Endothelial cell of umbilical vein (primary cell): ENCODE results near the gene ULBP1. TPM values are rescaled to one million over a fixed set of nuclear protein-coding genes. Genes with fewer than 3 reads are reported as not detected.
A peak's percentile ranks its signal among the peaks of the same experiment; 100 is the strongest.

Source experiments
- BruUV-seq: library from RNA; stranded (reverse); fragments of 400-500 nt; replicated peaks from 2 replicates; lab custom pipeline; 2021; lab: Mats Ljungman, UMichigan
- CTCF ChIA-PET: fragments of 300-600, 350-600 bp; sonication (Branson Sonifier 250); formaldehyde crosslinking; loops from one replicate; lab custom pipeline; 2021; ENCODE audit warnings: antibody characterized with exemption, inconsistent platforms; lab: Charles Lee
- POLR2A ChIA-PET: fragments of 300-600, 350-600 bp; sonication (Branson Sonifier 250); formaldehyde crosslinking; loops from one replicate; lab custom pipeline; 2021; ENCODE audit warnings: antibody characterized with exemption, inconsistent platforms; lab: Charles Lee
- DNase-seq: peaks from one replicate; pipeline ENCODE4 v3.0.0-alpha.2; 2011; ENCODE audit warnings: low read depth, low spot score
- FAIRE-seq: peaks from 2 replicates; lab custom pipeline; 2011; peaks lifted over from hg19 to GRCh38; lab: Jason Lieb, UNC
- H2AFZ ChIP-seq: 2 replicates; pipeline ENCODE4 v1.6.0; 2012; ENCODE audit warnings: low read depth, low read length, control low read depth, inconsistent platforms
- H3K27ac ChIP-seq: 2 replicates; pipeline ENCODE4 v1.5.1; 2011; ENCODE audit warnings: low read depth, mild to moderate bottlenecking, control low read depth, low read length, moderate library complexity; ENCODE audit not compliant: insufficient read depth
- H3K27me3 ChIP-seq, 2 experiments: 2 replicates each; pipeline versions ENCODE4 v1.6.0 to v1.6.1; 2011; ENCODE audit warnings: low read length in 2 of 2, mixed read lengths in 1 of 2; ENCODE audit not compliant: control insufficient read depth in 2 of 2, insufficient read depth in 2 of 2
- H3K36me3 ChIP-seq, 2 experiments: 2 replicates in 1 of 2; 3 replicates in 1 of 2; pipeline ENCODE4 v1.5.1; 2011; ENCODE audit warnings: low read length in 2 of 2, mild to moderate bottlenecking in 1 of 2, moderate library complexity in 1 of 2; ENCODE audit not compliant: control insufficient read depth in 2 of 2, insufficient read depth in 2 of 2; ENCODE audit errors: extremely low read depth in 1 of 2
- H3K4me1 ChIP-seq: 3 replicates; pipeline ENCODE4 v1.5.1; 2011; ENCODE audit warnings: mild to moderate bottlenecking, low read length; ENCODE audit not compliant: control insufficient read depth, insufficient read depth; ENCODE audit errors: extremely low read depth
- H3K4me2 ChIP-seq: 2 replicates; pipeline ENCODE4 v1.6.1; 2011; ENCODE audit warnings: low read length, control low read depth, mixed read lengths; ENCODE audit not compliant: insufficient read depth
- H3K4me3 ChIP-seq, 3 experiments: fragments of 200-600 bp in 1 of 3; sonication (generic), shearing (Covaris generic) in 1 of 3; replicated peaks in 1 of 3; 2 replicates each; pipeline ENCODE4 v1.5.1; 2011 to 2016; ENCODE audit warnings: control low read depth in 3 of 3, low read length in 3 of 3, mild to moderate bottlenecking in 2 of 3, inconsistent platforms in 1 of 3, low read depth in 1 of 3, moderate library complexity in 1 of 3; ENCODE audit not compliant: insufficient read depth in 1 of 3
- H3K79me2 ChIP-seq: 2 replicates; pipeline ENCODE4 v1.6.0; 2012; ENCODE audit warnings: low read length, inconsistent platforms; ENCODE audit not compliant: control insufficient read depth, insufficient read depth
- H3K9ac ChIP-seq: replicated peaks from 2 replicates; pipeline ENCODE3; 2011; ENCODE audit warnings: low read length, control low read depth; ENCODE audit not compliant: insufficient read depth; ENCODE audit errors: extremely low read depth
- H3K9me1 ChIP-seq: replicated peaks from 3 replicates; pipeline ENCODE4 v1.6.0; 2011; ENCODE audit warnings: mild to moderate bottlenecking, low read length; ENCODE audit not compliant: control insufficient read depth, insufficient read depth; ENCODE audit errors: extremely low read depth
- H3K9me3 ChIP-seq: replicated peaks from 2 replicates; pipeline ENCODE4 v1.5.1; 2012; ENCODE audit warnings: low read length, inconsistent platforms; ENCODE audit not compliant: control insufficient read depth, insufficient read depth
- H4K20me1 ChIP-seq: replicated peaks from 2 replicates; pipeline ENCODE3; 2011; ENCODE audit warnings: mild to moderate bottlenecking, low read length; ENCODE audit not compliant: control insufficient read depth, insufficient read depth; ENCODE audit errors: extremely low read depth
- CTCF ChIP-seq, 2 donors: IDR thresholded peaks; 1 replicate in 1 of 2; 2 replicates in 1 of 2; pipeline ENCODE4 v1.5.1; 2011; ENCODE audit warnings: low read length in 2 of 2, mild to moderate bottlenecking in 2 of 2, moderate library complexity in 2 of 2, control low read depth in 1 of 2, inconsistent platforms in 1 of 2, low read depth in 1 of 2; ENCODE audit not compliant: insufficient read depth in 1 of 2; ENCODE audit errors: extremely low read depth in 1 of 2
- GATA2 ChIP-seq: IDR thresholded peaks from 2 replicates; pipeline ENCODE4 v1.7.0; 2011; ENCODE audit warnings: low read depth, mild to moderate bottlenecking, moderate library complexity, mixed read lengths, low read length; ENCODE audit not compliant: insufficient read length, insufficient read depth
- JUN ChIP-seq: IDR thresholded peaks from 2 replicates; pipeline ENCODE4 v1.6.1; 2011; ENCODE audit warnings: borderline replicate concordance, low read depth; ENCODE audit not compliant: insufficient read length, insufficient read depth
- dilution Hi-C: fragments of 300-500 bp; cut with MboI; formaldehyde crosslinking; loops from one replicate; pipeline ENCODE4 v1.15.0; 2019; ENCODE audit warnings: low sequenced_read_pairs; ENCODE audit not compliant: extremely low pct_ligation_motif_present
- intact Hi-C: fragments of 100-400 bp; cut with micrococcal nuclease; formaldehyde crosslinking; loops from one replicate; pipeline ENCODE4 v1.10.0; 2022
- polyA plus RNA-seq, 4 experiments: library from polyadenylated mRNA; depleted of rRNA in 3 of 4; stranded (reverse) in 3 of 4; unstranded in 1 of 4; fragments of >200 nt; gene quantifications; 2 replicates each; pipeline versions ENCODE4 v1.2.1 to v1.2.3, GENCODE V29; 2011 to 2012; ENCODE audit warnings: missing spikeins in 1 of 4
- total RNA-seq: library from RNA; stranded (reverse); gene quantifications from 2 replicates; pipeline ENCODE4 v1.2.3, GENCODE V29; 2021

ULBP1 gene
- total and polyA plus RNA-seq, 2 donors (not counting 3 experiments of a cell fraction or from before 2014, with no cell fraction given): 0.33 to 1.4 TPM

GRCh38 chr6:149934249-149935156, 29.2 kb upstream of the ULBP1 start:
- no peaks in the 10 kb centered on the region for H3K9me3 ChIP-seq
- H3K9ac ChIP-seq: no peak overlapping the region
- H3K4me1 ChIP-seq: peaks cover 10% of the 10 kb centered on the region
- dilution Hi-C loops (no loop called here), intact Hi-C loops (loop anchor here (1.0 to 2.0 kb wide), 4 partner anchors 28 to 400 kb away; partner anchors contain the start of genes ULBP1 and ULBP3)
- no TSS peak for BruUV-seq
- no peak overlapping the region for H3K27ac ChIP-seq
- peak; percentile 83 for TF ChIP-seq JUN
- peak; percentile 54 to 64 for TF ChIP-seq CTCF (IDR thresholded peaks at IDR 0.05; ENCODE audit: extremely low read depth in 1 of 2, insufficient read depth in 1 of 2, low read depth in 1 of 2, low read length in 2 of 2)
- no peak for TF ChIP-seq GATA2
- DNase-seq (peak; percentile 74), FAIRE-seq (peak; percentile 85)
- H3K4me2 ChIP-seq: no peak overlapping the region
- ChIA-PET POLR2A (no interaction called here), CTCF (interaction anchor here (0.6 to 2.5 kb wide), 4 partner anchors 29 to 400 kb away, joined by 3 to 63 read pairs (median 3); partner anchors contain the start of gene ULBP1)
- no peaks in the 10 kb centered on the region for H3K36me3 ChIP-seq
- no peak overlapping the region for H2AFZ ChIP-seq
- H3K27me3 ChIP-seq: peaks cover 63 to 75% of the 10 kb centered on the region in 2 experiments
- H3K4me3 ChIP-seq: no peak overlapping the region
- no peaks in the 10 kb centered on the region for H3K9me1 ChIP-seq
- H3K79me2 ChIP-seq: no peaks in the 10 kb centered on the region
- H4K20me1 ChIP-seq: no peaks in the 10 kb centered on the region
